DND-41 (cell line): ENCODE measurements around the gene PNPT1.

Source experiments
- CTCF ChIP-seq: IDR thresholded peaks from 2 replicates; pipeline ENCODE4 v1.5.1; 2012; ENCODE audit warnings: borderline replicate concordance, low read length, moderate library complexity, mild to moderate bottlenecking; ENCODE audit not compliant: poor library complexity, severe bottlenecking; ENCODE audit errors: extremely low read depth
- EZH2 ChIP-seq: IDR thresholded peaks from 3 replicates; pipeline ENCODE4 v1.6.1; 2012; ENCODE audit warnings: borderline replicate concordance, low read depth, mild to moderate bottlenecking, moderate library complexity, low read length, inconsistent platforms; ENCODE audit not compliant: severe bottlenecking

GRCh38 chr2:55636831-55637230 lies 56.8 kb downstream of the PNPT1 start:
- TF ChIP-seq CTCF (no peak), EZH2 (no peak)
